Ascending aorta (tissue), 2 donors: ENCODE data around the gene STXBP2. TPM values are rescaled to one million over a fixed set of nuclear protein-coding genes. Genes with fewer than 3 reads are reported as not detected.

Source experiments
- DNase-seq, 2 donors: peaks; one replicate each; pipeline ENCODE4 v3.0.0-alpha.2; 2019; ENCODE audit warnings: low spot score in 2 of 2
- H3K27ac ChIP-seq, 2 donors: fragments of 200-600 bp; sonication (generic); one replicate each; pipeline ENCODE4 v1.5.1; 2016 to 2017; ENCODE audit warnings: mild to moderate bottlenecking in 1 of 2
- H3K27me3 ChIP-seq: fragments of 200-600 bp; sonication (generic); one replicate; pipeline ENCODE4 v1.5.1; 2017
- H3K36me3 ChIP-seq, 2 donors: fragments of 200-600 bp; sonication (generic); one replicate each; pipeline ENCODE4 v1.5.1; 2016
- H3K4me1 ChIP-seq, 2 donors: fragments of 200-600 bp; sonication (generic); one replicate each; pipeline ENCODE4 v1.5.1; 2016 to 2017; ENCODE audit warnings: mild to moderate bottlenecking in 1 of 2
- H3K4me3 ChIP-seq, 2 donors: fragments of 200-600 bp; sonication (generic); one replicate each; pipeline ENCODE4 v1.5.1; 2016 to 2017; ENCODE audit warnings: mild to moderate bottlenecking in 1 of 2
- H3K9me3 ChIP-seq, 2 donors: fragments of 200-600 bp; sonication (generic); one replicate each; pipeline ENCODE4 v1.5.1; 2016
- intact Hi-C: fragments of 100-400 bp; cut with DNase I; formaldehyde crosslinking; loops from one replicate; pipeline ENCODE4 v1.15.1; 2023
- total RNA-seq: library from RNA; depleted of rRNA; stranded (reverse); fragments of >200 nt; gene quantifications from one replicate; pipeline ENCODE4 v1.1.0, GENCODE V29; 2016
- TF ChIP-seq, protein P1 (sequence below), 3 experiments: fragments of 200-600 bp in 2 of 3; fragments of 450-650 bp in 1 of 3; sonication (generic) in 2 of 3; IDR thresholded peaks; one replicate each; pipeline ENCODE4 v1.5.1; 2016 to 2019; ENCODE audit warnings: antibody characterized with exemption in 3 of 3, mild to moderate bottlenecking in 1 of 3, moderate library complexity in 1 of 3

The STXBP2 gene
- total RNA-seq, 1 donor from 2014 or later, result 26.6 TPM

DNA sequence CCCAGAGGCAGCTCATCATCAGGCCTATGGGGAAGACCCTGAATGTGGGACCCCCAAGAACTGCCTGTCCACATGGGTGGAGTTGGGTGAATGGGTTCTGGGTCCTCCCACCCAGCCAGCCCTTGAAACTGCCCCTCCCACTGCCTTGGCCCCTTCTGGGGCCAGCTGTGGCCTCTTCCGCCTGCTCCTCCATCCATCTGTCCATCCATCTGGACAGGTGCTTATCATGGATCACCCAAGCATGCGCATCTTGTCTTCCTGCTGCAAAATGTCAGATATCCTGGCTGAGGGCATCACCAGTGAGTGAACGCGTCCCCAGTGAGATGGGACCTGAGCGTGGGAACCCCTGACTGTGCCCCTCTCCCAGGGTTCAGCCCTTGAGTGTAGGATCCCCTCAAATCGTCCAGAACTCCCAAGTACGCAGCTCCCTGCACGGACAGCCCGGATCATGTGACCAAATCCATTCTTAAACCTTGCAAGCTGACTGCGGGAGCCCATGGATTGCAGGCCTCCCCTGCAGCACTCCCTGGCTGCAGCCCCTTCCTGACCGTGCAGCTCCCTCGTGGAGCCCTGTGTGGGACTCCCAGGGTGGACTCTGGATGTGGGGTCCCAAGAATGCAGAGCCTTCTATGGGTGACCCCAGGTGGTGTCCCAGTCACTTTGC, 2.0 kb downstream of the STXBP2 start:
- Histone ChIP-seq H3K27ac (no peak overlapping the region), H3K4me1 (no peaks in the 10 kb centered on the region), H3K9me3 (no peaks in the 10 kb centered on the region), H3K27me3 (no peaks in the 10 kb centered on the region), H3K36me3 (no peaks in the 10 kb centered on the region), H3K4me3 (no peak overlapping the region)
- DNase-seq, result no peak
- intact Hi-C loops, result no loop called here
- TF ChIP-seq, protein P1, sequence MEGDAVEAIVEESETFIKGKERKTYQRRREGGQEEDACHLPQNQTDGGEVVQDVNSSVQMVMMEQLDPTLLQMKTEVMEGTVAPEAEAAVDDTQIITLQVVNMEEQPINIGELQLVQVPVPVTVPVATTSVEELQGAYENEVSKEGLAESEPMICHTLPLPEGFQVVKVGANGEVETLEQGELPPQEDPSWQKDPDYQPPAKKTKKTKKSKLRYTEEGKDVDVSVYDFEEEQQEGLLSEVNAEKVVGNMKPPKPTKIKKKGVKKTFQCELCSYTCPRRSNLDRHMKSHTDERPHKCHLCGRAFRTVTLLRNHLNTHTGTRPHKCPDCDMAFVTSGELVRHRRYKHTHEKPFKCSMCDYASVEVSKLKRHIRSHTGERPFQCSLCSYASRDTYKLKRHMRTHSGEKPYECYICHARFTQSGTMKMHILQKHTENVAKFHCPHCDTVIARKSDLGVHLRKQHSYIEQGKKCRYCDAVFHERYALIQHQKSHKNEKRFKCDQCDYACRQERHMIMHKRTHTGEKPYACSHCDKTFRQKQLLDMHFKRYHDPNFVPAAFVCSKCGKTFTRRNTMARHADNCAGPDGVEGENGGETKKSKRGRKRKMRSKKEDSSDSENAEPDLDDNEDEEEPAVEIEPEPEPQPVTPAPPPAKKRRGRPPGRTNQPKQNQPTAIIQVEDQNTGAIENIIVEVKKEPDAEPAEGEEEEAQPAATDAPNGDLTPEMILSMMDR (IDR thresholded peaks at IDR 0.05), result no peak

DNA sequence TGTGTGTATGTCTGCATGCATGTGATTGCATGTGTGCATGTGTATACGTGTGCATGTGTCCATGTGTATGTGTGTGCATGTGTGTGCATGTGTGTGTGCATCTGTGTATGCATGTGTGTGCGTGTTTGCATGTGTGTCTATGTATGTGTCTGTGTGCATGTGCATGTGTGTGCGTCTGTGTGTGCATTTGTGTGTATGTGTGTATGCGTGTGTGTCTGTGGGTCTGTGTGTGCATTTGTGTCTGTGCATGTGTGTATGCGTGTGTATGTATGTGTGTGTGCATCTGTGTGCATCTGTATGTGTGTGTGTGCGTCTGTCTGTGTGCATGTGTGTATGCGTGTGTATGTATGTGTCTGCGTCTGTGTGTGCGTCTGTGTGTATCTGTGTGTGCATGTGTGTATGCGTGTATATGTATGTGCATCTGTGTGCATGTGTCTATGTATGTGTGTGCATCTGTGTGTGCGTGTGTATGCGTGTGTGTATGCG, 3.0 kb downstream of the STXBP2 start:
- no peaks in the 10 kb centered on the region for H3K36me3 ChIP-seq
- H3K4me1 ChIP-seq, result no peaks in the 10 kb centered on the region
- H3K4me3 ChIP-seq, result no peak overlapping the region
- TF ChIP-seq, protein P1 (IDR thresholded peaks at IDR 0.05), result no peak
- DNase-seq, result no peak
- intact Hi-C loops, result no loop called here
- H3K27me3 ChIP-seq, result no peaks in the 10 kb centered on the region
- H3K27ac ChIP-seq, result no peak overlapping the region
- no peaks in the 10 kb centered on the region for H3K9me3 ChIP-seq

DNA sequence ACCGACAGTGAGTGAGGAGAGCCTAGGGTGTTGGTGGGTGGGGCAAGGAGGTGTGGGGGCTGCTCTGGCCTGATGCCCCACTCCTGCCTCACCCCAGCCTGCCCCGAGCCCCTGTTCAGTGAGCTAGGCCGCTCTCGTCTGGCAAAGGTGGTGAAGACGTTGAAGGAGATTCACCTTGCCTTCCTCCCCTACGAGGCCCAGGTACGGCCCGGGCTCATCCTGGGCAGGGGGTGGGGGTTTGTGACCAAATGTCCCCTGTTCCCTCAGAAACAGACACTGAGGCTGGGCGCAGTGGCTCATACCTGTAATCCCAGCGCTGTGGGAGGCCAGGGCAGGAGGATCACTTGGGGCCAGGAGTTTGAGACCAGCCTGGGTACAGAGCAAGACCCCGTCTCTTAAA, 3.9 kb downstream of the STXBP2 start:
- no peaks in the 10 kb centered on the region for H3K36me3 ChIP-seq
- TF ChIP-seq, protein P1 (IDR thresholded peaks at IDR 0.05), result no peak
- no peak overlapping the region for H3K4me3 ChIP-seq
- intact Hi-C loops, result no loop called here
- DNase-seq, result no peak
- no peaks in the 10 kb centered on the region for H3K27me3 ChIP-seq
- no peaks in the 10 kb centered on the region for H3K4me1 ChIP-seq
- no peak overlapping the region for H3K27ac ChIP-seq
- no peaks in the 10 kb centered on the region for H3K9me3 ChIP-seq

DNA sequence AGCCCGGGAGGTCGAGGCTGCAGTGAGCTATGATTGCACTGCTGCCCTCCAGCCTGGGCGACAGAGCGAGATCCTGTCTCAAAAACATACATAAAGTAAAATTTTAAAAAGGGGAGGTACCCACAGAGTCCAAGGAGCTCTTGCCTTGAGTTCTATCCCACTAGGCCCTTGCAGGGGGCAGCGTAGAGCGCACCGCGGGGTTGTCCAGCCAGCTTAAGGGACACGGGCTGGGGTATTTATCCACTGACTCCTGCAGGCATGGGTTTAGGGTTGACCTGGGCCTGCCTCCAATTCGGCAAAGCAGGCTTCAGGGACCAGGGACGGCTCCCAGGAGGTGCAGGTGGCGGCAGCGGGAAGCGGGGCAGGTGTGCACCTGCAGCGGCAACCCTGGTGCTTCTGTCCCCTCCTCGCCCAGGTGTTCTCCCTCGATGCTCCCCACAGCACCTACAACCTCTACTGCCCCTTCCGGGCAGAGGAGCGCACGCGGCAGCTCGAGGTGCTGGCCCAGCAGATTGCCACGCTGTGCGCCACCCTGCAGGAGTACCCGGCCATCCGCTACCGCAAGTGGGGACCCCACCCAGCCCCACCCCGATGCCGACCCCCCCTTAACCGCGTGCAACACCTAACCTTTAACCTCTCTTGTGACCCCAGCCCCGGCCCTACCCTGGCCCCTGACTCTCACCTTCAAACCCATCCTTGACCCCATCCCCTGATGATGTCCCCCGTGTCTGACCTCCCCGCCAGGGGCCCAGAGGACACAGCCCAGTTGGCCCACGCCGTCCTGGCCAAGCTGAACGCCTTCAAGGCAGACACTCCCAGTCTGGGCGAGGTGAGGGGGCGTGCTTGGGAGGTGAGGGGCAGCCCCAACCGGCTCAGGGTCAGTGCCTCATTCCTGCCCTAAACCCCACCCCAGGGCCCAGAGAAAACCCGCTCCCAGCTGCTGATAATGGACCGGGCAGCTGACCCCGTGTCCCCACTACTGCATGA, 4.7 kb downstream of the STXBP2 start:
- Histone ChIP-seq H3K27ac (no peak overlapping the region), H3K4me1 (no peaks in the 10 kb centered on the region), H3K36me3 (no peaks in the 10 kb centered on the region), H3K4me3 (no peak overlapping the region), H3K27me3 (no peaks in the 10 kb centered on the region), H3K9me3 (no peaks in the 10 kb centered on the region)
- DNase-seq, result no peak
- TF ChIP-seq, protein P1 (IDR thresholded peaks at IDR 0.05), result no peak
- intact Hi-C loops, result no loop called here

- no peaks in the 10 kb centered on the region for H3K27me3 ChIP-seq
These were observed 5.6 kb downstream of the STXBP2 start for GRCh38 chr19:7642295-7643030.

More at GRCh38 chr19:7642295-7643030, 5.6 kb downstream of the STXBP2 start:
- H3K36me3 ChIP-seq, result no peaks in the 10 kb centered on the region
- H3K27ac ChIP-seq, result no peak overlapping the region
- H3K4me3 ChIP-seq, result no peak overlapping the region
- intact Hi-C loops, result no loop called here
- DNase-seq, result no peak
- no peaks in the 10 kb centered on the region for H3K4me1 ChIP-seq
- TF ChIP-seq, protein P1 (IDR thresholded peaks at IDR 0.05), result no peak
- H3K9me3 ChIP-seq, result no peaks in the 10 kb centered on the region
